ENCODE results near the gene MED10. TPM values are rescaled to one million over a fixed set of nuclear protein-coding genes. Genes with fewer than 3 reads are reported as not detected.

The MED10 gene
- total RNA-seq, 2 experiments from 2014 or later = 97.2 to 98.0 TPM

DNA sequence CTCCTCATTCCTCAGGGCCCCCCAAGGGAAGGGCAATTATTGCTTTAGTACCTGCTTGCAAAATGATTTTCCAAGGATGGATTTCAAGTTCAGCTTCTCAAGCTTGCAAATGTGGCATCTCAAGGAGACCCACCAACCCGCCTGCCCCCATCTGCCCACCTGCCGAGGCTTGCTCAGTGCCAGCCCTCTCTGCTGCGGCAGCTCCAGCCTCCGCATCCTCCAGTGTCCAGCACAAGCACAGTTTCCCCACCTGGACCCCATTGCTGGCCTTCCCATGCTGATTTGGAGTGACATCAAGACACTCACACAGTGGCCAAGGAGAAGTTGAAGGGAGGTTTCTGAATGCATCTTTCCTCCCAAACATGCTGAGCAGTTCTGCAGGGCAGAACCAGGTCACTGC, 31.2 kb downstream of the MED10 start:
- H3K4me1 Mint-ChIP-seq (ENCODE audit: low read depth) = peaks cover 3% of the 10 kb centered on the region
- POLR2A ChIA-PET = no interaction called here
- Histone ChIP-seq H3K27ac (ENCODE audit: low read depth in 1 of 2, low read length in 2 of 2) (no peak overlapping the region), H3K36me3 (ENCODE audit: insufficient read depth, low read length) (no peaks in the 10 kb centered on the region), H3K4me1 (ENCODE audit: insufficient read depth, low read length) (no peaks in the 10 kb centered on the region), H3K9me3 (ENCODE audit: control insufficient read depth in 1 of 2, insufficient read depth in 1 of 2, low read length in 2 of 2) (no peaks in the 10 kb centered on the region), H3K27me3 (ENCODE audit: control insufficient read depth in 1 of 2, insufficient read depth in 2 of 2, low read length in 2 of 2) (peaks cover 0 to 3% of the 10 kb centered on the region in 2 experiments), H3K4me3 (ENCODE audit: low read length) (no peak overlapping the region)
- no peaks in the 10 kb centered on the region for H3K27me3 Mint-ChIP-seq
- CTCF ChIA-PET = no interaction called here
- TF ChIP-seq, protein P1, sequence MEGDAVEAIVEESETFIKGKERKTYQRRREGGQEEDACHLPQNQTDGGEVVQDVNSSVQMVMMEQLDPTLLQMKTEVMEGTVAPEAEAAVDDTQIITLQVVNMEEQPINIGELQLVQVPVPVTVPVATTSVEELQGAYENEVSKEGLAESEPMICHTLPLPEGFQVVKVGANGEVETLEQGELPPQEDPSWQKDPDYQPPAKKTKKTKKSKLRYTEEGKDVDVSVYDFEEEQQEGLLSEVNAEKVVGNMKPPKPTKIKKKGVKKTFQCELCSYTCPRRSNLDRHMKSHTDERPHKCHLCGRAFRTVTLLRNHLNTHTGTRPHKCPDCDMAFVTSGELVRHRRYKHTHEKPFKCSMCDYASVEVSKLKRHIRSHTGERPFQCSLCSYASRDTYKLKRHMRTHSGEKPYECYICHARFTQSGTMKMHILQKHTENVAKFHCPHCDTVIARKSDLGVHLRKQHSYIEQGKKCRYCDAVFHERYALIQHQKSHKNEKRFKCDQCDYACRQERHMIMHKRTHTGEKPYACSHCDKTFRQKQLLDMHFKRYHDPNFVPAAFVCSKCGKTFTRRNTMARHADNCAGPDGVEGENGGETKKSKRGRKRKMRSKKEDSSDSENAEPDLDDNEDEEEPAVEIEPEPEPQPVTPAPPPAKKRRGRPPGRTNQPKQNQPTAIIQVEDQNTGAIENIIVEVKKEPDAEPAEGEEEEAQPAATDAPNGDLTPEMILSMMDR (IDR thresholded peaks at IDR 0.05) = no peak
- H3K4me3 Mint-ChIP-seq = no peak overlapping the region
- H3K9me3 Mint-ChIP-seq = no peaks in the 10 kb centered on the region
- H3K27ac Mint-ChIP-seq = no peak overlapping the region
- intact Hi-C loops (cut with DNase I, micrococcal nuclease) = no loop called here
- no peak for DNase-seq
- no peak for ATAC-seq (ENCODE audit: poor library complexity)
- no peaks in the 10 kb centered on the region for H3K36me3 Mint-ChIP-seq (ENCODE audit: low read depth)

DNA sequence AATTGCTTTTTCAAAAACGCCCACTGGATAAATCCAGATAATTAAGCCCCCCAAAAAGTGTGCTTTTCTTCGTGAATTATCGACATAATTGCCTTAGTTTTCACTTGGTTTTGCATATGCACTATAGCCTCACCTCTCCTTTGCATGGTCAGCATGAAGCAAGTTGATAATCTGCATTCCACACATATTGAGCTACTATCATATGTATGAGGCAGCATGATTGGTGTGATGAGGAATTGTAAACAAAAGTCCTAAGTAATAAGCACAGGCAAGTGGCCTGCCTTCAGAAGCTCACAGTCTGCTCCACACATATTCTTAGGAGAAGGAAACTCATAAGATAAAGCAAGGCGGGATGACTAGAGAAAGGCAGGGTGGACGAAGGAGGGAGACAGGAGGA, 33.8 kb downstream of the MED10 start:
- no peak overlapping the region for H3K27ac ChIP-seq (ENCODE audit: low read depth in 1 of 2, low read length in 2 of 2)
- ChIA-PET CTCF (no interaction called here), POLR2A (no interaction called here)
- TF ChIP-seq, protein P1 (IDR thresholded peaks at IDR 0.05) = no peak
- Mint-ChIP-seq H3K9me3 (no peaks in the 10 kb centered on the region), H3K4me3 (no peak overlapping the region), H3K36me3 (ENCODE audit: low read depth) (no peaks in the 10 kb centered on the region), H3K4me1 (ENCODE audit: low read depth) (no peaks in the 10 kb centered on the region), H3K27ac (no peak overlapping the region), H3K27me3 (no peaks in the 10 kb centered on the region)
- no peaks in the 10 kb centered on the region for H3K9me3 ChIP-seq (ENCODE audit: control insufficient read depth in 1 of 2, insufficient read depth in 1 of 2, low read length in 2 of 2)
- intact Hi-C loops (cut with DNase I, micrococcal nuclease) = no loop called here
- no peak for ATAC-seq (ENCODE audit: poor library complexity)
- no peak for DNase-seq
- no peaks in the 10 kb centered on the region for H3K36me3 ChIP-seq (ENCODE audit: insufficient read depth, low read length)
- H3K4me1 ChIP-seq (ENCODE audit: insufficient read depth, low read length) = no peaks in the 10 kb centered on the region
- no peak overlapping the region for H3K4me3 ChIP-seq (ENCODE audit: low read length)
- H3K27me3 ChIP-seq (ENCODE audit: control insufficient read depth in 1 of 2, insufficient read depth in 2 of 2, low read length in 2 of 2) = peaks cover 0 to 3% of the 10 kb centered on the region in 2 experiments

DNA sequence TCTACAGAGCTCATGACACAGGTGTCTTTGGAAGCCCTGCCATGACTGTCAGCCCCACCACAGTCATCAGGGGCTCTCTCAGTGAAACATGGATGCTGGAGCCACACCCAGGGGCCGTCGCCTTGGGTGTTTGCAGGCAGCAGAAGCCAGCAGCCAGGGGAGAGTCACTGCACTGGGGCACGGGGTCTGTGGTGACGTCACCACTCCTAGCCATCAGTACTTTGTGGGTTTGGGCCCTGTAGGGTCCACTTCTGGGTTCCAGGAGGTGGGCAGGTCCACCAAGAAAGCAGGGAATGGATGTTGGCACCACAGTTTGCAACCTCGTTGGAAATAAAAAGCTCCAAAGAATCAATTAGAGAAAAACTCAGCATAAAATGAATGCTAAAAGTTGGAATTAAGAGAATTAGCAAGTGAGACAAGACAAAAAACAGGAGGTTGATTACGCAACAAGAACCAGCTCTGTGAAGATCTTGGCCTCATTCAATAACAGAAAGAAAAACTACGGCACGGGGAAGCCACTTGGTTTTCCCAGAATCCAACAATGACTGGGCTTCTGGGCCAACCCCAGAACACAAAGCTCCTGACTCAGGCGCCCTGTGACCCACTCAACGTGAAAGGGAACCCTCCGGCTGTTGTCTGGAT, 34.3 kb downstream of the MED10 start:
- Mint-ChIP-seq H3K9me3 (no peaks in the 10 kb centered on the region), H3K27me3 (no peaks in the 10 kb centered on the region), H3K36me3 (ENCODE audit: low read depth) (no peaks in the 10 kb centered on the region), H3K4me3 (no peak overlapping the region), H3K27ac (no peak overlapping the region), H3K4me1 (ENCODE audit: low read depth) (no peaks in the 10 kb centered on the region)
- TF ChIP-seq, protein P1 (IDR thresholded peaks at IDR 0.05) = no peak
- no peaks in the 10 kb centered on the region for H3K36me3 ChIP-seq (ENCODE audit: insufficient read depth, low read length)
- ChIA-PET POLR2A (no interaction called here), CTCF (no interaction called here)
- no peaks in the 10 kb centered on the region for H3K4me1 ChIP-seq (ENCODE audit: insufficient read depth, low read length)
- peaks cover 0 to 3% of the 10 kb centered on the region in 2 experiments for H3K27me3 ChIP-seq (ENCODE audit: control insufficient read depth in 1 of 2, insufficient read depth in 2 of 2, low read length in 2 of 2)
- H3K9me3 ChIP-seq (ENCODE audit: control insufficient read depth in 1 of 2, insufficient read depth in 1 of 2, low read length in 2 of 2) = no peaks in the 10 kb centered on the region
- DNase-seq = no peak
- intact Hi-C loops (cut with DNase I, micrococcal nuclease) = no loop called here
- H3K27ac ChIP-seq (ENCODE audit: low read depth in 1 of 2, low read length in 2 of 2) = no peak overlapping the region
- no peak for ATAC-seq (ENCODE audit: poor library complexity)
- no peak overlapping the region for H3K4me3 ChIP-seq (ENCODE audit: low read length)

All from CD4-positive, alpha-beta T cell (primary cell).